GM12865 (cell line): ENCODE data around the gene EPHB2.

ENCODE experiments used
- DNase-seq: peaks from one replicate; pipeline ENCODE4 v3.0.0; 2010; ENCODE audit warnings: low read depth
- H3K4me3 ChIP-seq: 2 replicates; pipeline ENCODE4 v1.5.1; 2011; ENCODE audit warnings: mild to moderate bottlenecking, low read depth, low read length, control low read depth
- CTCF ChIP-seq: IDR thresholded peaks from 2 replicates; pipeline ENCODE4 v1.5.1; 2011; ENCODE audit warnings: low read length, control low read depth, low read depth, inconsistent platforms; ENCODE audit not compliant: insufficient read depth; ENCODE audit errors: missing control alignments

EPHB2 gene

GRCh38 chr1:22677931-22678896 is 32.4 kb upstream of the EPHB2 start:
- DNase-seq = no peak
- H3K4me3 ChIP-seq = no peak overlapping the region
- TF ChIP-seq CTCF = no peak

GRCh38 chr1:22680726-22681125 is 29.9 kb upstream of the EPHB2 start:
- no peak for TF ChIP-seq CTCF
- H3K4me3 ChIP-seq = no peak overlapping the region
- DNase-seq = no peak

GRCh38 chr1:22681556-22682276 is 28.9 kb upstream of the EPHB2 start:
- no peak for DNase-seq
- no peak overlapping the region for H3K4me3 ChIP-seq
- TF ChIP-seq CTCF = no peak

- TF ChIP-seq CTCF = no peak
- DNase-seq = no peak
- H3K4me3 ChIP-seq = no peak overlapping the region
These were observed 27.1 kb upstream of the EPHB2 start for GRCh38 chr1:22683547-22683946.

- H3K4me3 ChIP-seq = no peak overlapping the region
- no peak for TF ChIP-seq CTCF
- DNase-seq = no peak
These were observed 25.0 kb upstream of the EPHB2 start for GRCh38 chr1:22685591-22686059.

GRCh38 chr1:22687191-22687590 is 23.4 kb upstream of the EPHB2 start:
- no peak for TF ChIP-seq CTCF
- no peak for DNase-seq
- H3K4me3 ChIP-seq = no peak overlapping the region
